NCI-H82 (cell line): ENCODE data around the gene ZNF839.
A peak's percentile ranks its signal among the peaks of the same experiment; 100 is the strongest.
"Not testable (repeated sequence)": the region's sequence is repeated elsewhere in the genome, so short reads cannot be mapped to it uniquely, and the experiment has no call there.

Source experiments
- DNase-seq: peaks from one replicate; lab custom pipeline; 2025; lab: John Stamatoyannopoulos, UW

Gene ZNF839

DNA sequence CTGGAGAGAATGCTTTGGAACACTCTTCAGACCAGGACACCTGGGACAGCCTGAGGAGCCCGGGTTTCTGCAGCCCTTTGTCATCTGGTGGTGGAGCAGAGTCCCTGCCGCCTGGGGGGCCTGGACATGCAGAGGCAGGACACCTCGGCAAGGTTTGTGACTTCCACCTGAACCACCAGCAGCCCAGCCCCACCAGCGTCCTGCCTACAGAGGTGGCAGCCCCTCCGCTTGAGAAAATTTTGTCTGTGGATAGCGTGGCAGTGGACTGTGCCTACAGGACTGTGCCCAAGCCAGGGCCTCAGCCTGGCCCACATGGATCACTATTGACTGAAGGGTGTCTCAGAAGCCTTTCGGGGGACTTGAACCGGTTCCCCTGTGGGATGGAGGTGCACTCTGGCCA, 22.0 kb downstream of the ZNF839 start:
- DNase-seq, result no peak

DNA sequence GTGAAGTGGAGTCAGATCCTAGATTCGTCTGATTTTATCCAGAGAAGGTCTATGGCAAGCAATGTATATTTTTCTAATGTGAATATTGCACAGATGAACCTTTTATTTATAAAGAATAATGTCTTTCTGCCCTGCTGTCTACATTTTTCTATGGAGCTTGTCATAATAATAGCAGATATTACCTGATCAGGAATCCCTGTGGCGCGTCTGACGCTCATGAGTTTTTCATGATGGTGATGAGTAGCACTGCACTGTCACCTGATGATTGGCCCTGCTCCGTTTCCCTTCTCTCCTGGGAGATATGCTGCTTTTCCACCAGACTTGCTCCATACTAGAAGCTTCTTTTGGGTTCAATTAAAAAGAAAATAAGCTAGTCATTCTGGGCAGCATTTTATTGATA, 22.7 kb downstream of the ZNF839 start:
- no peak for DNase-seq

DNA sequence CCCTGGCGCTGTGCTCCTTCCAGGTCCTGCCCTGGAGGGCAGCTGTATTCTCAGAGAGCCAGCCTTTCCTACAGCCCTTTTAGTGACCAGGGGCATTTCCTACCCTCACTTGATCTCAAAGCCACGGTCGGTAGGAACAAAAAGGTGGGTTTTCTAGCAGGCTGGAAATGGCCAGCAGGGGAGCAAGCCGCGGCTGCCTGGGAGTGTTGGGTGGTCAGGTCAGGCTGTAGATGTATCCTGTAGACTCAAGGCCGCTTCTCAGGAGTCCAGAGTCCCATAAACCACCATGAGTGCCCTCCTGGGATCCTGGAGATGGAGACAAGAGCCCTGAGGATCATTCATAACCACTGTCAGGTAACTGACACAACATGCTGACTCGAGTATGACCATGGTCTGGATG, 24.5 kb downstream of the ZNF839 start:
- DNase-seq, result no peak

DNA sequence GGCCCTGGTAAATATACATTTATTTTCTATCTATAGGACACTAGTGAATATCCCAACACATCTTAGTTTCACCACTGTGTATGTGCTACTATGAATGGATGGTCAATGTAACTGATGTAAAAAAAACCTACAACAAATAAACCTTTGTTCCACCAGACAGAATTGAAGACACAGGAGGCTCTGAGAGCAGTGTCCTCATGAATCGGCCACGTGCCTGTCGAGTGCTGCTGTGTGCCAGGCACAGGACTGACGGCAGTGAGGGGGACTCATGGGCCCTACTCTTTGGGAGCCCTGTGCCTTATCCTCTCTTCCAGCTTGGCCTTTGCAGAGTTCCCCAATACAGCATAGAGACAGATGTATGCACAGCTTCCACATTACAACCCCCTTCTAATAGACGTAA, 24.9 kb downstream of the ZNF839 start:
- DNase-seq, result no peak

DNA sequence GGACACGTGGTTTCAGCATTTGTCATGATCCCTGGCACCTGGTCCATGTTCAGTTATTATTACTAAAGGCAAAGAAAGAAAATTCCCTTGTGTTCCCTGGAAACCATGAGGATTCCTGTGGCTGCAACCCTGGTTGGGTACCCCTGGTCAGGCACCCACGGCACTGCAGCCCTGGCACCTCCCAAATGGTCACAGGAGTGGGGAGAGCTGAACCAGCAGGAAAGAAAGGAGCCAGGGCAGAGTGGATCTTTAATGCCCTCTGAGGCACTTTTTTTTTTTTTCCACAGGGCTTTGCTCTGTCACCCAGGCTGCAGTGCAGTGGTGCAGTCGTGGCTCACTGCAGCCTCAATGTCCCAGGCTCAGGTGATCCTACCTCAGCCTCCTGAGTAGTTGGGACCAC, 25.7 kb downstream of the ZNF839 start:
- no peak for DNase-seq

DNA sequence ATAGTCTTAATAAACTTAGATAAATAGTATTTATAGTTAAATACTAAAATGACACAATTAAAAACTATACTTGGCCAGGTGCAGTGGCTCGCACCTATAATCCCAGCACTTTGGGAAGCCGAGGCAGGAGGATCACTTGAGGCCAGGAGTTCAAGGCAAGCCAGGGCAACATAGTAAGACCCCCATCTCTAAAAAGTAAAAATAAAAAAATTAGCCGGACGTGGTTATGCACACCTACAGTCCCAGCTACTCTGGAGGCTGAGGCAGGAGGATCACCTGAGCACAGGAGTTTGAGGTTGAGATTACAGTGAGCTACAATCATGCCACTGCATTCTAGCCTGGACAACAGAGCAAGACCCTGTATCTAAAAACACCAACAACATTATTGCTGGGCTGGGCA, 27.1 kb downstream of the ZNF839 start:
- DNase-seq, result no peak

DNA sequence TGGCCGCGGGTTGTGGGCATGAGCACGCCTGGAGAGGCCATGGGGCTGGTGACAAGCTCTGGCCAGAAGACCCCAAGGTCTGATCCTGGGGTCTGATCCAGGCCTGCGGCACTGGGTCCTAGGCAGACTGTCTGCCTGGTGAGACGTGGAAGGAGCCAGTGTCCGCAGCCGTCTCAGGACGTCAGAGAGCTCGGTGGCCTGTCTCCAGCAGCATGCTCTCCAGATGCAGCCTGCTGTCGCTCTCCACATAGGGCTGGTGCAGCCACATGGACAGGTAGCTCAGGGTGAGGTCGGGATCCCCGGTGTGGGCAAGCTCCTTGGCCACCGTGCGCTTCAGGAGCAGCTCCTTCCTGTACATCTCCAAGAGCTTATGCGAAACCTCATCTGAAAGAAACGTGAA, 28.8 kb downstream of the ZNF839 start:
- DNase-seq, result no peak

DNA sequence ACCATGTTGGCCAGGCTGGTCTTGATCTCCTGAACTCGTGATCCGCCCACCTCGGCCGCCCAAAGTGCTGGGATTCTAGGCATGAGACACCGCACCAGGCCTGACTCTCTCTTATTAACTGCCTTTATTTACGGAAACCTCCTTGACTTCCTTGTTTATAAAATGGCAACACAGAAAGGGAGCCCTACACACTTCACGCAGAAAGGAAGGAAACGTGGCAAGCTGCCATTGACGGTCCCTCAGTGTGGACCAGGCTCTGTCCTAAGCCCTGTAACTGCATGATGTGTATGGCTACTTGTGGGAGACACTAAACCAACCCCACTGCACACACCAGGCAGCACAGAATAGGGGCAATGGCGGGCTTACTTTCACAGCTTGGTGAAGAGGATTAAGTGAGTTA, 31.5 kb downstream of the ZNF839 start:
- DNase-seq, result no peak

DNA sequence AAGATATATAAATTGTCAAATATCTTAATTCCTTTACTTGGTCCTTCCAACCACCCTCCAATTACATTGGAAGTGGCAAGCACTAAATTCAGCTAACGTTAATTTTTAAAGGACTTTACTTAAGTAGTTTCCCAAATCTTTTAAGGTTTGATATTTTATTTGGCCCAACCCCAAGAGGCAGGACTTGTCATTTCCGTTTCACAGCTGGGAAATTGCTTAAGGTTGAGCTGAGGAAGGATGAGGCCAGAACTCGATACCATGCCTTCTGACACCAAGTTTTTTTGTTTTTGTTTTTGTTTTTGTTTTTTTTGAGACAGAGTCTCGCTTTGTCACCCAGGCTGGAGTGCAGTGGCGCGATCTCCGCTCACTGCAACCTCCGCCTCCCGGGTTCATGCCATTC, 32.0 kb downstream of the ZNF839 start:
- not testable (repeated sequence) for DNase-seq

DNA sequence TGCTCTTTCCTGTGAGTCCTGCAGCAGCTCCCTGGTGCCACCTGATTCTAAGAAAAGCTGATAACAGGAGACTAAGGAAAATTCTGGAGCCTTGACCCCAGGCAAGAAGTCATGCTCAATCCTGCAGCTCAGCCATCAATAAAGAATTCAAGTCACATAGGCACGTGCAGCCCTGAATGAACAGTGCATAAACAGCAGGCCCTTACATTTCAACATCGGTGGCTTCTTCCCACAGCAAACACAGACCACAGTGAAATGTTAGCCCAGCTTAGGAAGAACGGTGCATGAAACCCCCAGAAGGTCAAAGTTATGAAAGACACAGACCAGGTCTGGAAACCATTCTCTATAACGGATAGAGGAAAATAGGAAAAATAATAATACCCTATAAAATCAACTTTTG, 32.7 kb downstream of the ZNF839 start:
- DNase-seq, result no peak

DNA sequence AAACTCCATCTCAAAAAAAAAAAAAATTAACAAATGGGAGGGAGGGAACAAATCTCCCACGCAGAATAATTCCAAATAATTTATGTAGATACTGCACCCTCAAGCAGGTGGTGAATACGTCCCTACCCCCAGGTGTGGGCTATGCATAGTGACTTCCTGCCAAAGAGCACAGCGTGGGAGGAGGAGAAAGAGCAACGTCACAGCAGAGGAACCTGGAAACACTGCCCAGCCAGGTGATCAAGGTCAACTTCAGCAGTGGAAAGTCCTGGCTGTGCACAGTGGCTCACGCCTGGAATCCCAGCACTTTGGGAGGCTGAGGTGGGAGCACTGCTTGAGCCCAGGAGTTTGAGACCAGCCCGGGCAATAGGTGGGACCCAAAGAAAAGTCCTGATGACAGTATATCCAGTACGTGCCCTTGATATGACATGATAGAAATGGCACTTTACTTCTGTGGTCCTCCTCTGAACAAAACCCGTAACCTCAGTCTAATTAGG, 33.6 kb downstream of the ZNF839 start:
- DNase-seq, result no peak

DNA sequence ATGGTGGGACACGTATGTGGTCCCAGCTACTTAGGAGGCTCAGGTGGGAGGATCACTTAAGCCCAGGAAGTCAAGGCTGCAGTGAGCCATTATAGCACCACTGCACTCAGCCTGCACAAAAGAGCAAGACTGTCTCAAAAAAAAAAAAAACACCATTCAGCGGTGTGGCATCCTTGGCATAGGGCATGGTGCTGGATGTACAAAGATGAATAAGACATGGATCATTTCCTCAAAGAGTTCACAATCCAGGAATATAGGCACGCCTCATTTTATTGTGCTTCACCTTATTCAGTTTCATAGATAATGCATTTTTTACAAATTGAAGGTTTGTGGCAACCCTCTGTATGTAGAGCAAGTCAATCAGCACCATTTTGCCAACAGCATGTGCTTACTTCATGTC, 36.7 kb downstream of the ZNF839 start:
- no peak for DNase-seq

DNA sequence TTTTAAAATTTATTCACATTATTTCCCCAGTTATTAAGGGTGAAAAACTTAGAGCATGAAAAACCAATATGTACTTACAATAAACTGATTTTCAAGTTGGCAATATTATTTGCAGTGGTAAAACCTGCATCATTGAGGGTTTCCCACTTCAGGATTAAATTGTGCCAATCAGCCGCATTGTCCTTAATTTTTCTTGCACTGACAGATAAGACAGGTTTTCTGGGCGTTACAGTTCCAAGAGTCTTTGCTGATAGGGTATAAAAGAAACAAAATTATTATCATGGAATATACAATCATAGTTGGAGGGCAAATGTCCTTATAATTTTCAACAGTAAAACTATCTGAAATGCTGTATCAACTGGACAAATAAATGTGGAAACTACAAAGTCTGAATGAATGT, 39.8 kb downstream of the ZNF839 start:
- DNase-seq, result no peak

DNA sequence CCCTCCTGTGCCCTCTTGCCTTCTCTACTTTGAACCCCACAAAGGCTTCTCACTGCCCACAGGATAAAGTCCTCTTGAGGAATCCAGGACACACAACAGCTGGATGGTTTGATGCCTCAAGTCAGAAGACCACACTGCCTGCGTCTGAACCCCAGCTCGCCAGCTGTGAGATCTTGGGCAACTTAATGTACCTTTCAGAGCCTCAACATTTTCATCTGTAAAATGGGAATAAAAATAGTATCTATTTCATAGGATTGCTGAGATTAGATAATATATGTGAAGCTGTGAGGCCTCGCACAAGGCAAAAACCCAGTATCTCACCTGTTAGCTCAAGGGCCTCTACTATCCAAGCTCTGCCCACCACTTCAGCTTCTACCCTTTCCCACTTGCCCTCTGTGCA, 40.8 kb downstream of the ZNF839 start:
- DNase-seq, result no peak

DNA sequence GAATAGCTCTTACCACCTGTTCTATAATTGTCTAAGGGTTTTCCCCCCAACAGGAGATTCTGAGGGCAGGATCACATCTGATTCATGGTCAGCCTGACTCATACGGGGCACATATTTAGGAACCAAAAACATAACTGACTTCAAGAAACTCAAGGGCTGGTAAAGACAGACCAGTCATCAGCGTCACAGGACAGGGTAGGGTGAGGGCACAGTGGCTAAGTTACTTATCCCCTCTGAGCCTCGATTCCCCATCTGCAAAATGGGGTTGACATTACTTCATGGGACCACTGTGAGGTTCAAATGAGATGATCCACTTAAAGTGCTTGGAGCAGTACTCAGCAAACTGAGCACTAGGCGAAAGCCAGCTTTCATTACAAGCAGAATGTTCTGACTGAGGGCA, 42.5 kb downstream of the ZNF839 start:
- DNase-seq, result peak; percentile 22

DNA sequence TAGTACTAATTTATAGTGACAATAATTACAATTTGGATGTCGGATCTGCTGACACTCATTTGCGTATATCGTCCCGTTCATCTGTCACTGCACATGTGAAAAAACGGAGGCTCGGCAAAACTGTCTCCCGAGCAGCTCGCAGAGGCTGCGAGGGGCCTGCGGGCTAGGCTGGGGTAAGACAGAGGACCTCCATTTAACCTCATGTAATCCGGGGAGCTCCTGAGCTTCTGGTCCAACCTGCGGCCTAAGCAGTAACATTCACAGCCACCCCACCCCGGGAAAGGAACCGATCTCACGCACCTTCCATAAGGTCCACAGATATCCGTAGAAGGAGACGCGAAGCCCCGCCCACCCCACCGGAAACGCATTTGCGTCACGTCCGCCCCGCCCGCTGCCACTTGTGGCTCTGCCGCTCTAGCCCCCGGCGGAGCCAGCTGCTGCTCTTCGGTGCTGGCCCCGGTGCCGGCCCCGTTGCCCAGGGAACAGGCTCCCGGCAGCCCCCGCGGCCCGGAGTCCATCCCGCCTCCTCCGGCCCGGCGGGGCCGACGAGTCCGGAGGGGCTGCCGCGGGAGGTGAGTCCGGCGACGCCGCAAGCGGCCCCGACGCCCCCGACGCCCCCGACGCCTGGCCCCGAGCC, 43.1 kb downstream of the ZNF839 start, which contains the start of the genes CINP and TECPR2:
TSS of gene CINP (minus strand) at position 346 of the 637 bp plus-strand sequence. CDS start at position 307, 39 bp downstream.
TSS of gene TECPR2 (plus strand) at position 397 of the 637 bp plus-strand sequence. CDS start 13,781 bp downstream, outside the sequence.
- peak; percentile 96 for DNase-seq

DNA sequence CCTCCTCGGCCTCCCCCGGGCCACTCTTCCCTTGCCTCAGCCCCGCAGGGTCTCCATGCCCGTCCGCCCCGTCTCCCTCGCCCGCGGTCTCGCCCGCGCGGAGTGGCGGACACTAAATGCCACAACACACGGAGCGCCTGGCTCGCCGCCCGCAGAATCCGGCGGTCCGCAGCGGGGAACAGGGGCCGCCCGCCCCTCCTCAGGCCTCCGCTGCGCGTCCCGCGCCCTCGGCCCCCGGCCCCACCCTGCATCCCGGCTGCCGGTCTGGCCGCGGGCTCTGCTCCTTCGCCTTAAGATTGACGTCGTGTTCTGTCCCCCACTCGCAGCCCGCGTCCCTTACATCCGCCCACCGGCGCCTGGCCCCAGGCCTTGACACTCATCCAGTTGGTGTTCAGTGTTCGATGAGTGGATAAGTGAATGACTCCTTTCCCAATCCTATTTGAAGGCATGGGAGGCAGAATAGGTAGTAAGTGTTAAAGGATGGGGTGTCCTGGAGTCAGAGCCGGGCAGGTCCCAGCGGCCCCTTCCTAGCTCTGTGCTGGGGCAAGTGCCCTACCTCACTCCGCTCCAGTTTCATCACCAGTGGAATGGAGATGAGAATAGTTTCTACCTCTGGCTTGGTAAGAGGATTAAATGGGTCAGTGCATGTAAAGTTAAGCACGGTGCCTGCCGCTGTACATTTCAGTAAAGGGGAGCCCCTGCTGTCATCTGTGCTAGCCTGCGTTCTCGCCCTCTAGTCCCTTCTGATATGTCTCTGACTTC, 43.8 kb downstream of the ZNF839 start:
- DNase-seq, result peak; percentile 68

DNA sequence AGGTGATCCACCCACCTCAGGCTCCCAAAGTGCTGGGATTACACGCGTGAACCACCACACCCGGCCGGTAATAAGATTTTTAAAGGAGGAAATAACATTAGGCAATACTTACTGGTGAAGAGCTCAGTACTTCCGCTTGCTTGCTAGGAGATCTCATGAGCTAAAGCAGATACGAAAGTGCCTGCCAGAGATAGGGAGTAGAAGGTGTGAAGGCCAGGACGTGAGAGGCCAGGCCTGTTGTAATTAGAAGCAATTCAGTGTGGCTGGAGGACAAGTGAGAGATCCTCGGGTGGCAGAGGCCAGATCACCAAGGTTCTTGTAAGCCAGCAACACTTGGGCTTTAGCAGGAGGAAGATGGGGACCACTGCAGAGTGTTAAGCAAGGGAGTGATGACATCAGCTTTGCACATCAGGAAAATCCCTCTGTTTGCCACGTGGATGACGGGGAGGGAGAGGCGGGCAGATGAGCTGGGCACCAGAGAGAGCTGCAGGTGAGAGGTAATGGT, 50.8 kb downstream of the ZNF839 start:
- peak; percentile 24 for DNase-seq

DNA sequence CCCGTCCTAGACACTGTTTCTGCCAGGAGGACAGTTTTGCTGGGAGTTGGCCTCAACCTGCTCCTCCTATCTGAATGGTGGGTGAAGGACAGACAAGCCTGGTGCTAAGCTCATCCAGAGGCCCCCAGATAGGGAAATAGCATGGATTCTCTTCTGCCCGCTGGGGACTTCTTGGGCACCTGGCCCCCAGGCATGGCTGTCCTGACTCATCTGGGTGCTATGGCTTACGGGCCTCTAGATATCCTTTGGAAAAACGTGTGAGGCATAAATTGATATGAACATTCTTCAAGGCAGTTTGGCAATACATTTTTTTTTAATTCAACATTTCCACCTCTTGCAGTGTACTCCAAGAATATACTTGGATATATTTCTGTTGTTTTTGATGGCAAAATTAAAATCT, 51.8 kb downstream of the ZNF839 start:
- no peak for DNase-seq

DNA sequence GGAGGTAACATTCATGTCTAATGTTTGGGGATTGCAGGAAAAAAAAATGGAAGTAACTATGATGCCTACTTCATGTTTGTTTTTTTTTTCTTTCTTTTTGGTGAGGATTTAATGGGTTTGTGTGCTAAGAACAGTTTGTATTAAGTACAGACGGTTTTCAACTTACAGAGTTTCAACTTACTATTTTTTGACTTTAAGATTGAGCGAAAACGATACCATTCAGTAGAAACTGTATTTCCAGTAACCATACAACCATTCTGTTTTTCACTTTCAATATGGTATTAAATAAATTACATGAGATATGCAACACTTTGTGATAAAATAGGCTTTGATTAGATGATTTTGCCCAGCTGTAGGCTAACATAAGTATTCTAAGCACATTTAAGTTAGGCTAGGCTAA, 53.6 kb downstream of the ZNF839 start:
- DNase-seq, result no peak

DNA sequence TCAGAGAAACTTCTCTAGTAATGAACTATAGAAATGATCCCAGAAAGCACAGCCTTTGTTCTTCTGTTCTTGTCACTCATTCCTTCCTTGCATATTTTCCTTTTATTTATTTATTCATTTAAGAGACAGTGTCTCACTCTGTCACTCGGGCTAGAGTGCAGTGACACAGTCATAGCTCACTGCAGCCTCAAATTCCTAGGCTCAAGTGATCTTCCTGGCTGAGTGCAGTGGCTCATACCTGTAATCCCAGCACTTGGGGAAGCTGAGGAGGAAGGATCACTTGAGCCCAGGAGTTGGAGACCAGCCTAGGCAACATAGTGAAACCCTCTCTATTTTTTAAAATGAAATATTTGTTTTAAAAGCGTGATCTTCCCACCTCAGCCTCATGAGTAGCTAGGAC, 54.7 kb downstream of the ZNF839 start:
- no peak for DNase-seq

DNA sequence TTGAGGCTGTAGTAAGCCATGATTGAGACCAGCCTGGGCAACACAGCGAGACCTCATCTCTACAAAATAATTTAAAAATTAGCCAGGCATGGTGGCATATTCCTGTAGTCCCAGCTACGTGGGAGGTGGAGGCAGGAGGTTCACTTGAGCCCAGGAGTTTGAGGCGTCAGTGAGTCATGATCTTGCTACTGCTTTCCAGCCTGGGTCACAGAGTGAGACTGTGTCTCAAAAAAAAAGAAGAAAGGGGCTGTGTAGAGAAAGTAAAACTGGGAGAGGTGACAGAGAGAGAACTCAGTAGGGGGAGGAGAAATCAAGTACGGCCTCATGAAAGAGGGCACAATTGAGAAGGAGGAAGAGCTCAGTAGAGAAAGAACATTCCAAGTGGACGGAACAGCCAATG, 55.6 kb downstream of the ZNF839 start:
- DNase-seq, result no peak

DNA sequence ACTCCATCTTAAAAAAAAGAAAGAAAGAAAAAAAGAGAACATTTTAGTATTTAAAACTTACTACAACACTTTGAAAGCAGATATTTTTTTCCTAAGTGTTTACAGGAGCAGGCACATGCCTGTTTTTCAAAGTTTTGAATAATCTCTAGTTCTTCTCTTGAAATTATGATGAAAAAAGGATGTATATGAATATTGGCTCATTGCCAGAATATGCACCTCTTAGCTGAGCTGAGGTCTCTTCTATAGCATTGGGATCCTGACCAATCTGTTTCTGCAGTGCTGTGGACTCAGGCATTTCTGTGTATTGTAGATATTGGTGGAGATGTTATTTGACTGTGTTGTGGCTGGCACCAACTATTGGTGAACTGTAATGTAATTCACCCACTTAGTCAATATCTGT, 58.1 kb downstream of the ZNF839 start:
- no peak for DNase-seq
